HG02678 (cell line): Measurements from ENCODE around the gene SNX18.

Source experiments
- ATAC-seq: cut with Tn5 transposase; IDR thresholded peaks from one replicate; pipeline ENCODE4 v1.9.1; 2021; ENCODE audit warnings: mild to moderate bottlenecking, moderate library complexity; ENCODE audit not compliant: unreplicated experiment

SNX18 gene

GRCh38 chr5:54579591-54580295, 62.2 kb downstream of the SNX18 start:
- no peak for ATAC-seq

GRCh38 chr5:54580997-54581811, 63.6 kb downstream of the SNX18 start:
- ATAC-seq, result no peak

GRCh38 chr5:54581831-54582548, 64.4 kb downstream of the SNX18 start:
- ATAC-seq, result no peak

GRCh38 chr5:54586336-54586735, 68.8 kb downstream of the SNX18 start:
- no peak for ATAC-seq

DNA sequence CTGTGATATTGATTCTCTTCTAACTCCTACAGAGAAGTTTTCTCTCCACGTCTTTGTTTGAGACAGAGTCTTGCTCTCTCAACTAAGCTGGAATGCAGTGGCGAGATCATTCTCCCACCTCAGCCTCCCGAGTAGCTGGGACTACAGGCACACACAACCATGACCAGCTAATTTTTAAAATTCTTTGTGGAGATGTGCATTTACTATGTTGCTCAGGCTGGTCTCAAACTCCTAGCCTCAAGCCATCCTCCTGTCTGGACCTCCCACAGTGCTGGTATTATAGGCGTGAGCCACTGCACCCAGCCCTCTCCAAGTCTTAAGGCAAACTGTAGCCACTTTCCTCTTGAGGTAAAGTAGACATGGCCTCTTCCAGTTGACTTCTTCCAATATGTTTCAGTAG, 72.2 kb downstream of the SNX18 start:
- ATAC-seq, result no peak

GRCh38 chr5:54590824-54591223, 73.3 kb downstream of the SNX18 start:
- no peak for ATAC-seq

- no peak for ATAC-seq
These were observed 76.2 kb downstream of the SNX18 start for GRCh38 chr5:54593779-54594178.

DNA sequence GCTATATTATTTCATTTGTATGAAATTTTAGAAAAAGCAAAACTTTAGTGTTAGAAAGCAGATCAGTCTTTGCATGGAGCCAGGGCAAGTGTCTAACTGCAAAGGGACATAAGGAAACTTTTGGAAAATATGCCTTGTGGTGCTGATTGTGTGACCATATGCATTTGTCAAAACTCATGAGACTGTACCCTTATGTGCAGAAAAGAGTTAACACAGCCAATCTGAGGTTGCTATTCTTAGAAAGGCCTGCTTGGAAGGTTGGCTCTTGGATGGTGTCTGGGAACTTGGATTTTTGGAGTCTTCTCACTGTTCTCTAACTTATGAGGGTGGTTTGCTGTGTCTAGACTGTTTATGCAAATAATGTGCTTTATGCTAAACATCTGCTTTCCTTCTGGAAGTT, 76.6 kb downstream of the SNX18 start:
- no peak for ATAC-seq

- no peak for ATAC-seq
These were observed 78.2 kb downstream of the SNX18 start for GRCh38 chr5:54595721-54596120.
